GM21786 (cell line): ENCODE measurements around the gene FOXRED2.
"Not testable (repeated sequence)": the region's sequence is repeated elsewhere in the genome, so short reads cannot be mapped to it uniquely, and the experiment has no call there.

Source experiments
- ATAC-seq: cut with Tn5 transposase; IDR thresholded peaks from one replicate; pipeline ENCODE4 v1.9.1; 2021; ENCODE audit not compliant: unreplicated experiment

The FOXRED2 gene

GRCh38 chr22:36470162-36470993 lies 36.5 kb downstream of the FOXRED2 start:
- ATAC-seq: no peak

- no peak for ATAC-seq
Observed at GRCh38 chr22:36469094-36469710, 37.6 kb downstream of the FOXRED2 start.

DNA sequence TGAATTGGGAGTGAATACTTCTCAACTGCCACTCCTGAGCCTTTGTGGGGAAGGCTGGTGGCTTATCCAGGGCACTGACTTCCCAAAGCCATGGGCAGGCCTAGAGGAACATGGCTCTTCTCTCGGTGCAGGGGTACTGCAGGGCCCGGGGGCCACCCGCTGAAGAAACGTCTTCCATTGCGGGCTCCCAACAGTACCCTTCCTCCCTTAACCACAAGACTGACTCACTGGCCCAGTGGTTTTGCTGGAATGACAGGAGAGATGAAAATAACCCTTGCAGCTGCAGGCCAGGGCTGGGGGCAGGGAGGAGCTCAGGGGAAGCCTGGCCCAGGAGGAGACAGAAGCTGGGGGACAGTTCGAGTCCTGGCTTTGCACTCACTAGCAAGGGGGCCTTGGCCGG lies 38.9 kb downstream of the FOXRED2 start:
- ATAC-seq: no peak

GRCh38 chr22:36467042-36467810 lies 39.6 kb downstream of the FOXRED2 start:
- no peak for ATAC-seq

GRCh38 chr22:36466258-36466657 lies 40.6 kb downstream of the FOXRED2 start:
- no peak for ATAC-seq

GRCh38 chr22:36465232-36466021 lies 41.4 kb downstream of the FOXRED2 start:
- no peak for ATAC-seq

DNA sequence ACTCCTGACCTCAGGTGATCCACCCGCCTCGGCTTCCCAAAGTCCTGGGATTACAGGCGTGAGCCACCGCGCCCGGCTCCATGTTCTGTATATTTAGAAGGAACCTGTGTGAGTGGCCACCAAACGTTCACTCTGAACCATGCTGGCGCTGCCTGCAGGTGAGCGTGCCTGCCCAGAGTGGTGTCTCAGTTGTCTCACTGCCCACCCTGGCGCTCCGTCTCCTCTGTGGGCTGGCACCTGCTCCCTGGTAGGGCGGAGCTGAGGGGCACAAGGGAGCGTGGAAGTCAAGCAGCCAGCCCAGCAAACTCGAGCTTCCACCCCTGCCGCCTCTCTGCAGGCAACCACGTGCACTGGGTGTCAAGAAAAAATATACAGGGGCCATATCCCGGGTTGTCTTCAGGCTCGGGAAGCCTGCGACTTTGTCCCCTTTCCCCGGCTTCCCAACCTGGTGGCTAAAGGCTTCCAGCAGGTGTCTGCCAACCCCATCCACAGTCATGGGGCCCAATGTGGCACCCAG lies 42.1 kb downstream of the FOXRED2 start:
- no peak for ATAC-seq

- no peak for ATAC-seq
Observed at GRCh38 chr22:36463783-36464184, 43.1 kb downstream of the FOXRED2 start.

- no peak for ATAC-seq
Observed at GRCh38 chr22:36461665-36462649, 44.9 kb downstream of the FOXRED2 start.

DNA sequence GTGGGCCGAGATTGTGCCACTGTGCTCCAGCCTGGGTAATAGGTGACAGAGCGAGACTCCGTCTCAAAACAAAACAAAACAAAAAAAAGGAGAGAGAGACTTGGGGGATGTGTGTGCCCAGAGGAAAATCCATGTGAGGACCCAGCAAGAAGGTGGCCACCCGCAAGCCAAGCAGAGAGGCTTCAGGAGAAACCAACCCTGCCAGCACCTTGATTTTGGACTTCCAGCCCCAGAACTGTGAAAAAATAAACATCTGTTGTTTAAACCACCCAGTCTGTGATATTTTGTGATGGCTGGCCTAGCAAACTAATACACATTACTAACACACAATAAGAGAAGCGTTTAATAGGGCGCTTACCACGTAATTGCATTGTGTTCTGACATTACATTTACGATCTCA lies 46.6 kb downstream of the FOXRED2 start:
- no peak for ATAC-seq

DNA sequence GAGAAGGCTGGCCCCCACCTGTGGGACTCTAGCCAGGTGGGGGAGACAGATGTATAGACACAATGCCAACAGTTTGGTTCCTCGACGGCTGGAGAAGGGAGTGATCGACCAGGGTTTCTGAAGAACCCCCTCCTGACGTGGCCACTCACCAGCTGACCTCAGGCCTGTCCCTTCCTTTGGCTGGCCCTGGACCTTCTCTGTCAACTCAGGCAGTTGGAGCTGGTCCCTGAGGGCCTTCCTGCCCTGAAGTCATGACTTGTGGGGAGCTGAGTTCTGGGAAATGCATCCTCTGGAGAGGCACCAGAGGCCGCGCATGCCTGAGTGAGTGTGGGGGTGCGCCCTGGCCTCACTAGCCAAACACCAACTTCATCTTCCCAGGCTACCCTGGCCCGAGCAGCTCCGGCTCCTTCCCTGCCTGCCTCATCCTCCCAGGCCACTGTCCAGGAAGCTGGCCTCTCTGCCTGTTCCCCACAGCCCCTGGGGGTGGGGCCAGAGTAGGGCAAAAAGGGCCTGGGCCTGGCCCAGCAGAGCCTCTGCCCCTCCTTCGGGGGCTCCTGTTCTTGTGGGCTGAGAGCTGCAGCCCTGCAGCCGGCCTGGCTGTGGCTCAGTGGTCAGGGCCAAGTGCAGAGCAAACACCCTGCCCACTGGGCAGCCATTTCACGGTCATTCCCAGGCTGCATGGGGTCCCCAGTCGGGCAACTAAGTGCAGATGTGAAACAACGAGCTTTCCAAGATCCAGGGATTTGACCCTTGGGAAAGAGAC lies 49.0 kb downstream of the FOXRED2 start:
- ATAC-seq: no peak

DNA sequence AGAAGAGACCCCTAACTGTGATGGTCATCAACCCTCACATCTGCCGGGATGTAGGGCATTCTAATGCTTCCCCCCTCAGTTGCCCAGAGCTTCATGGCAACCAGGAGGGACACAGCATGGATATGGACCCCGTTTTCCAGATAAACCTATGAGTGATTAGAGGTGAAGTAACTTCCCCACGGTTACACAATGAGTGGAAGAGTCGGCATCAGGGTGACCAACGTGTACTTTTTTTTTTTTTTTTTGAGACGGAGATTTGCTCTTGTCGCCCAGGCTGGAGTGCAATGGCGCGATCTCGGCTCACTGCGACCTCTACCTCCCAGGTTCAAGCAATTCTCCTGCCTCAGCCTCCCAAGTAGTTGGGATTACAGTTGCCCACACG lies 50.4 kb downstream of the FOXRED2 start:
- ATAC-seq: no peak

GRCh38 chr22:36455571-36456463 lies 51.0 kb downstream of the FOXRED2 start:
- ATAC-seq: no peak

- ATAC-seq: peak; percentile 43
Observed at GRCh38 chr22:36454916-36455570, 51.8 kb downstream of the FOXRED2 start.

DNA sequence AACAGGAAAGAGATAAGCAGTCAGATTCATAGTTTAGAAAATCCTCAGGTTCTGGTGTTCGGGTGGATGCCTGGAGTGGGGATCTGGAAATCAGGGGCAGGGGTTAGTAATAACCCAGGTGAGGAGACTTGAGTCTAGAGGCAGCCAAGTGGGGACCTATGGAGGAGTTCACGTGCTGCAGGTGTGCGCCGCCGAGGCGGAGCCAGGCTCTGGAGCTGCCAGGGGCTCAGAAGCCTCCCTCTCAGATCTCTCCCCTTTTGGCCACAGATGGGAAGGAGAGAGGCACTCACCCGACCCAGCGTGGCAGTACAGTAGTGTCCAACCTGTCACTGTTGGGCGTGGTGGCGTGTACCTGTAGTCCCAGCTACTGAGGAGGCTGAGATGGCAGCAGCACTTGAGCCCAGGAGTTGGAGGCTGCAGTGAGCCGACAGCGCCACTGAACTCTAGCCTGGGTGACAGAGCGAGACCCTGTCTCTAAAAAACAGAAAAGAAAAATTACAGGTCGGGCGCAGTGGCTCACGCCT lies 52.9 kb downstream of the FOXRED2 start:
- ATAC-seq: no peak

GRCh38 chr22:36452978-36453607 lies 53.7 kb downstream of the FOXRED2 start:
- ATAC-seq: not testable (repeated sequence)
